ENCODE measurements around the gene SNRNP25.

GRCh38 chr16:84718-85406, 31.2 kb downstream of the SNRNP25 start:
- no peak for TF ChIP-seq CTCF (IDR thresholded peaks at IDR 0.05; ENCODE audit: insufficient read depth, low read length, poor library complexity, severe bottlenecking)
- no peak for TF ChIP-seq EZH2phosphoT487 (conservative IDR thresholded peaks at IDR 0.05; ENCODE audit: low read length)

Measured in SU-DHL-6 (cell line).